GM19467 (cell line): ENCODE measurements around the gene DST.
"Not testable (repeated sequence)": the region's sequence is repeated elsewhere in the genome, so short reads cannot be mapped to it uniquely, and the experiment has no call there.

Source experiments
- ATAC-seq: cut with Tn5 transposase; IDR thresholded peaks from one replicate; pipeline ENCODE4 v1.9.1; 2021; ENCODE audit warnings: mild to moderate bottlenecking, moderate library complexity; ENCODE audit not compliant: unreplicated experiment

The DST gene

DNA sequence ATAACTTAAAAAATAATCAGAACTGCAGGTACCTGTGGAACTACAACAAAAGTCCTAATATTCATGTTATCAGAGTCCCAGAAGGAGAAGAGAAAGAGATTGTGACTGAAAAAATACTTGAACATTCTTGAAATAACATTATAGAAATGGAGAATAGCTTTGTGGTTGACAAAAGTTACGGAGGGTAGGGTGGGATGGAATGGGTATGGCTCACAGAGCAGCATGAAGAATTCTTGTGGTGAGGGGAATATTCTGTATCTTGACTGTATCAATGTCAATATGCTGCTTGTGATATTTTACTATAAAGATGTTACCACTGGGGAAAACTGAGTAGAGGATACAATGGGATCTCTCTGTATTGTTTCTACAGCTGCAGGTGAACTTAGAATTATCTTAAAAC is 122.5 kb downstream of the DST start:
- ATAC-seq: no peak

DNA sequence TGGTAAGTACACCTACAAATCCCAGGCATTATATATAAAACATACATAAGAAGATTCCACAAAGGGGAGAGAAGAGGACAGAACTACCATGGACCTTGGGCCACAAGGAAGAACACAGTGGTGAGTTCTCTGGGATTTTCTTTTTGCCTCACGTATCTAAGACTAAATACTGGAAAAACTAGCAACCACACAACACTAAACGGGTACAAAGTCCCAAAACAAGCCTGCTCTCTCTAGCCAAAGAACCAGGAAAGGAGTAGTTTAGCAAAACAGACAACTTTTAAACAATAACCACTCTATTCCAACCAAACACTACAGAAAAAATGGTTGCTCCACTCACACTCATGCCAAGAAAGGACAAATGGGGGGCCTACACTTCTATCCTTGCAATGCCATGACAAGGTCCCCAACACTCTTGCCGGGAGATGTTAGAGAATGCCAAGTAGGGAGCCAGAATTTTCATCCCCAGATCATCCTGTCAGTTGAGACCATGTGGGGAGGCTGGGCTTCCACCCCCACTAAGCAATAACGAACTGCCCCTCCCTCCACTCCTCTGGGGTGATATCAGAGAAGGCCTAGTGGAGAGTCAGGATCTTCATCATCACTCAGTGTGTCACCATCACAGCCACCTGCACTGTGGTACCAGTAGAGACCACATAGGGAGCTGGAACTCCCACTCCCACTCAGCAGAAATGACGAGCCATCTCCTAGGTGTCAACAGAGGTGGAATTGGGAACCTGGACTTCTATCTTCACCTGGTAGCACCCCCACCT is 123.5 kb downstream of the DST start:
- ATAC-seq: no peak

DNA sequence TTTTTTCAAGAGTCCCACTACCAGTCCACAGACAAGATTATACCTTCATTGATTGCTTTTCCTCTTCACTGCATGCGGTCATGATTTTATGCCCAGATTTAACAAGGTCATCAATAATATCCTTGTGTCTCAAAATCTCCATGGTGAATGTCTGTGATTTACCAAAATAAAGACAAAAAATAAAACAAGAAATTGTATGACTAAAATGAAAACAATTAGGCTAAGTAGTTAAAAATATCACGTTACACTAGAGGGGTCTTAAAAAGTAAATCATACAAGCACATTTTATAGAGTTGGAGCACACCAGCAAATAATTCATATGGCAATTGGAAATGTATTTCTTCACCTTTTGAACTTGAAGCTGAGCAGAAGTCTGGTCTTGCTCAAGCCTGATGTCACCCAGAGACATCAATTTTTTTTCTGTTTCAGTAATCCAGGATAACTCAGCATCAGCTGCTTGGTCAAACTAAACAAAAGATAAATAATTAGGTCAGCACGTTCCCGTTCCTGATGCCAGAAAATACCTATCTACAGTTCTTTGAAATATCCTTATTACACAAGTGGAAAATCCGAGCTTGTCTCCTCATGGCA is 125.4 kb downstream of the DST start:
- ATAC-seq: no peak

DNA sequence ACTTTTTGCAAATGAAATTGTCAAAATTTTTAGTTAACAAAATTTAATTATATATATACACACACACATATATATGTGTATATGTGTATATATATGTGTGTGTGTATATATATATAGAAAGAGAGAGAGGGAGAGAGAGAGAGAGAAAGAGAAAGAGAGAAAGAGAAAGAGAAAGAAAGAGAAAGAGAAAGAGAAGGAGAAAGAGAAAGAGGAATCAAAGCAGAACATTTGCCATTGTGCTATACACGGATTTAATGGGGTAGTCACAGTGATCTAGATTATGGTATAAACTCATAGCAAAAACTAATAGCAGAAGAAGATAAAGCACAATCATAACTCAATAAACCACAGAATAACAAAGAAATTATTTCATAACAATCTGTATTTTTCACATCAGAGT is 126.7 kb downstream of the DST start:
- no peak for ATAC-seq

DNA sequence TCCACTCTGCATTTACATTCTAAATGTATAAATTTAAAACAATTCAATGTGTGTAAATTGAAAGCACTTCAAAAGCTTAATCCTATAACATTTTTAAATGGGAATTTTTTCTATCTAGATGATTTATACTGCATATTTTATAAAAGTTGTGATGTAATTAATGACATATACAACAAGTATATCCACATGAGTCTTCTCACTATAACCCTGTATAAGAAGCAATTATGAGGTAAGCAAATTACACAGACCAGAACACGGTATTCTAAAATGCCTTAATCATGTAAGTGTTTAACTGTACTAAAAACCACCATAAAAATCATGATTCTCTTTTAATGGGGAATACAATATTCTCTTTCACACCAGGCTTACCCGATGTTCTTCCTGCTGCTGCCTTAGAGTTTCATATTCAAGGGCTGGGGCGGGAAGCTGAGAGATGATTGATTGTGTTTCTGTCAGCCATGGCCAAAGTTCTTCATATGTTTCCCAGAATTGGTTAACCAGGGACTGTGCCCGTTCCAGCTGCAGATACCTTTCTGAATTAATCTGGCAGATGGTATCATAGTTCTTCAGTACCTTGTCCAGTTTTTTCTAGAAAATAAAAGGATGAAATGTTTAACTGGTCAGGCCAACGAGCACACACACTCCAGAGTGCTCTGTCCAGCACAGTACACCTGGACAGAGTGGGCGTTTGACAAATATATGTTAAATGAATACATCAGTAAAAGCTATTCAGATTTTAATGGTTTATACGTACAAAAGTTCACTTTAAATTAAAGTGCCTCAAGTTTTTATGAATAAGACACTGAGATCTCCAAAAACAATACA is 127.4 kb downstream of the DST start:
- ATAC-seq: no peak

DNA sequence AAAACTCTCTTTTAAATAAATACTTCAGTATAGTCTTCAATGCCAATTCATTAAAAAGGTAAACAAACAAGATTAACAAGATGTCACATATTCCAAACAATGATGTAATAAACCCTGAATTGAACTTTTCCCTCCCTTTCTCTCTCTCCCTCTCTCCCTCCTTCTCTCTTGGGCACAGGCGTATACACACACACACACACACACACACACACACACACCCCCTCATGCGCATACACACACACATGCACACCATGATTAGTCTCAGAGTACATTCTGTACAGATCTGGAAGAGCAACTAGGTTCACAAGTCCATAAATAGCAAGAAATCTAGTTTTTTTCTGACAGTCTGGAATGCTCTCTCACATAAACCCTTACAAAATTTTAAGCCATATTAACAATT is 128.3 kb downstream of the DST start:
- no peak for ATAC-seq

DNA sequence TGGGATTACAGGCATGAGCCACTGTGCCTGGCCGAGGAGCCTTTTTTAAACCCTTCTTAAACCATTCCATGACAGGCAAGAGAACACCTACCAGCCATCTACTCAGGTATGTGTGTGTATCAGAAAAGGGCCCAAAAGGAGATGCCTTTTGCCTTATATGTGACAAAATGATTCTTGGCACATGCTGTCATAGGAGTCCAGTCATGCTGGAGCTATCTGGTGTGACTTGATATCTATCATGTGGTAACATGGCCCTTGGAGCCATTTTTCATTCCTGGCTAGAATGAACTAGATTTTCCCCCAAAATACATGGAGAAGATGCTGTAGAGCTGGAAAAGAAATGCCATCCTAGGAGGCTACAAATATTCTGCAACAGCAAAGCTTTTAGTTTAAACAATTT is 129.1 kb downstream of the DST start:
- no peak for ATAC-seq

DNA sequence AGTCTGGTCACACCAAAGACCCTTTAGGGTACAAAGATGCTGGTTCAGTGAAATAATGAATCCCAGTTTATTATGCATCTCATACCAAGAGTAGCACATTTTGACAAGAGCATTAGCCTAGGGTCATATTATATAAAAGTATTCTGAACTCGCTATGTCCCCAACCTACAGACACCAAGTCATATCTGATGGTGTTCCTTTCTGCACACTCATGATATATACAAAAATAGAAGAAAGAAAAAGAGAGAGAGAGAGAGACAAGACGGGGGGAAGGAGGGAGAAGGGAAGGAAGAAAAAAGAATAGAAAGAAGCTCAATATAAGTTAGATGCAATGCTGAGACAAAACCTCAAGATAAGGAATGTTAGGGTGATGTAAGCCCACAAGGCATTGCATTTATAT is 131.1 kb downstream of the DST start:
- no peak for ATAC-seq

DNA sequence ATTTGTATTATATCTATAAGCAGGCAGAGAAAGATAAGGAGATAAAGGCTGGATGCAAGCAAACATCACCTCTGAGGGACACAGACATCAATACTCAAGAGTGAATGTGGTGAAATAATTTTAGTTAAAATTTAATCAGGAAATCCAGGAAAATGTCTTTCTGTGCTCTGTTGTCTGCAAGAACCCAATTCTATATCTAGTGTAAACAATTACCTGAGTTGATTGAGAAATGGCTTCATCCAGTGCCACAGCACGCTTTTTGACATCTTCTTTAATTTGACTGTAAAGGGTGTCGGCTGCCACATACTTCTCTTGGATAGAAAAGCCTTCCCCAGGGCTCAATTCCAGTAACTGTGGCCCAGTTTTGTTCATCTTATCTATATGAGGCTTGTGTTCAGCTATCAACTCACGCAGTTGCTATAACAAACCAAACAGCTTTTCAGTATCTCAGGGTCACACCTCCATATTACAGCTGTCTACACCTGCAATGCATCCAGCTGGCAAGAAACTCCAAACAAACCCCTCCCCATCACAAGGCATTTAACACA is 131.6 kb downstream of the DST start:
- no peak for ATAC-seq

GRCh38 chr6:56509031-56509430 is 133.7 kb downstream of the DST start:
- no peak for ATAC-seq

DNA sequence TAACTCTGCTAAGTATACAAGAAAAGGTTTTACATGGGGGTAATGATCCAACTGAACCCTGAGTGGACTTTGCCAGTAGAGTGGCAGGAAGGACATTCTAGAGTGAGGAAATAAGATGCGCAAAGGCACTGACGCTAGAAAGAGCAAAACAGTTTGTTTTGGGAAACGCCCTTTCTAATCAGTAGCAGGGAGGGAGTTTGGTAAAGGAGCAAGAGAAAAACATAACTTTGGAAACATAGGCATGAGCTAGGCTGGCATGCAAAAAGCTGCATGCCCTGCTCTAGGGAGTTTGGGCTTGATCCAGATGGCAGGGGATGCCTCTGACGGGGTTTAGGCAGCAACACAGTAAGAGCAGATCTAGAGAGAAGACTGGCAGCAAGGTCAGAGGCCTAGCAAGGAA is 135.2 kb downstream of the DST start:
- ATAC-seq: no peak

DNA sequence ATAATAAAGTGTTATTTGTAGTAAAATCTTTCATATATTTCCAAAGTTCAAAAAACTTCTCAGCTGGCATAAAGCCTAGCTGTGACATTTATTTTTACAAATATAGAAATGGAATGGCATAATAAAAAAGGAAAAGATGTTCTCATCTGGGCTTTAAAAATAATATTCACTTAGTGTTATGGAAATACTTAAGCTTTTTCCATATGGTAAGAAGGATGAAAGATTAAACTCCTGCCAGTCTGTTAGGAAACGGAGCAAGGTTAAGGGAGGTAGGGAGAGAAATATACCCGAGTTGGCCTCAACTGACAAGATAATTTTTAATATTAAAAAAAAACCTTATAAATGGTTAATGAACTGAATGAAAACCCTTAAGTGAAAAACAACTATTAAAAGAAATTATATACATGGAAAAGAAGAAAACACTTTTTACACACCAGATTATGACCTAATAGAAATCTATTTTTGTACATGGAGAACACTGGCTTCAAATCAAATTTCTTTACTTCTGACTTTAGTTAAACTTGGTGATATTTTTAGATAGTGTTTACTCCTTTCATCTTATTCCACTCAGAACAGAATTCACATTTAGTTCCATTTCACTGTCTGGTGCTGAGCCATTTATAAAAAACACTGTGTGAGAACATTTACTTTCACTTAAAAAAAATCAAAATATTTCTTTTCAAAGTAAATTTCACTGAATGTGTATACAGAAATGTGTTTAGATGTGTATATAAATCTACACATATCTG is 137.0 kb downstream of the DST start:
- no peak for ATAC-seq

DNA sequence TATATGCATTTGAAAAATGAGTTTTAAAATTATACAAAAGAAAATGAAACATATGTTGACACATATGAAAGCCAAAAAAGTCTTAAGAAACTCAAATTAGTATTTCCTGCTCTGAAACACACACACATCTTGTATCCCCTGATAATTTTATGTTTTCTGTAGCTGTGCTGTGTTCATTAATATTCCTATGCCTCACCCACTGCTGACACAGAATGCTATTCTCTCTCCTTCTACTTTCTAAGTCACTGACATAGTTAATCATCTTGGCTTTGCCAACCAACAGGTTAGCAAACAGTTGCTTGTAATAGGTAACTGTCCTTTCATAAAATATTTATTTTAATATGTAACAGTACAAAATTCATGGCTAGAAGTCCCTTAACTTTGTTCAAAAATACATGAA is 140.7 kb downstream of the DST start:
- ATAC-seq: no peak

DNA sequence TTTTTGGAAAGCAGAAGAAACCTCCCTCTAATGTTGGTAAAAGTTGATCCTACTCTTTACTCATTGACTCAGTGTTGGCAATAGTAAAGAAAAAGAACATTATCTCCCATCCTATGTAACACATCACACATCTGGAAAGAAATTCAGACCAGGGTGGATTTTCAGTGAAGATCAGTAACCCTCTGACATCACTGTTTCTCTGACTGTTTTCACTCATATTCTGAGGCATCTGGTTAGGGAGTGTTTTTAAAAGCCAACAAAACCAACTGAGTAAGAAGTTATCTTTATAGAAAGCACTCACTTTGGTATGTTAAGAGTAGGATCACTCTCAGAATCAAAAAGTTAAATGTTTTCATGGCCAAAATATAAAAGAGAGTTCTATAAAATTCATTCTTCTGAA is 143.6 kb downstream of the DST start:
- ATAC-seq: no peak

- ATAC-seq: no peak
Measured at GRCh38 chr6:56497691-56498090, 145.0 kb downstream of the DST start.

GRCh38 chr6:56497240-56497639 is 145.4 kb downstream of the DST start:
- ATAC-seq: no peak

DNA sequence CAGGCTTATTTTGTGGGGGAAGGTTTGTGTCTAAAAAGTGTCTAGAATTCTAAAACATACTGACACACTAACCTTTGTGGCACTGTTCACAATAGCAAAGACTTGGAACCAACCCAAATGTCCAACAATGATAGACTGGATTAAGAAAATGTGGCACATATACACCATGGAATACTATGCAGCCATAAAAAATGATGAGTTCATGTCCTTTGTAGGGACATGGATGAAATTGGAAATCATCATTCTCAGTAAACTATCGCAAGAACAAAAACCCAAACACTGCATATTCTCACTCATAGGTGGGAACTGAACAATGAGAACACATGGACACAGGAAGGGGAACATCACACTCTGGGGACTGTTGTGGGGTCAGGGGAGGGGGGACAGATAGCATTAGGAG is 146.0 kb downstream of the DST start:
- not testable (repeated sequence) for ATAC-seq

DNA sequence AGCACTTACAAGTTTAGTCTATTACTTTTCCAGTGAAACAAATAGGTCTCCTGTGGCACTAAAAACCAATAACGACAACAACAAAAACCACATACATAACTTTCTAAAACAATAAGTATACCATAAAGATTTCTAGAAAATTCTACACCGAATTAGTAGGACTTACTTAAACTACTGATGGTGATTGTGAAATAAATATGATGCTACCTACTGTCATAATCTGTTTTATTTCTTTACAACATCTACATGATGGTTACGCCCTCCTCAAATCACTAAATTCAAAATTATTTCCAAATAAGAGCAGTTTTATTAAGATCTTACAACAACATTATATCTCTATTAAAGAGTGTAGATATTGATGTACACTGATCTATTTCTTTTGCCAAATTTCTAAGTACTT is 147.0 kb downstream of the DST start:
- no peak for ATAC-seq

- no peak for ATAC-seq
Measured at GRCh38 chr6:56491606-56492328, 150.9 kb downstream of the DST start.

DNA sequence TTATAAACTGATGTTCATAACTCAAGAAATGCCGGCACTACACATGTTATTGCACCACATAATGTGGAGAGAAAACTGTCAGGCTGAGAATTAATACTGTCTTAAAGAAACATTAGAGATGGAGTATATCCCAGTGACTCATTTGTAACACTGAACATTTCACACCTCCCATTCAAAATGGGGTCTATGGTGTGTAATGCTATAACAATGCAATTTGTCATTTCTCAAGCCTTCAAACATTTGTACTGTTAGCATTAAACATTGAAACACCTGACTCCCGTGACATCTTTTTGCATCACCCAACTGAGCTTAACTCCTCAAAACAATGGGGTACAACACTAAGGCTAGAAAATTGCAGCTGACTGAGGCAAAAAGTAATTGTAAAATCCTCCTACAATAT is 151.7 kb downstream of the DST start:
- no peak for ATAC-seq
